ENCODE measurements around the gene C3orf49. TPM values are rescaled to one million over a fixed set of nuclear protein-coding genes. Genes with fewer than 3 reads are reported as not detected.

The C3orf49 gene
- total RNA-seq, 2 experiments from 2014 or later: not detected

DNA sequence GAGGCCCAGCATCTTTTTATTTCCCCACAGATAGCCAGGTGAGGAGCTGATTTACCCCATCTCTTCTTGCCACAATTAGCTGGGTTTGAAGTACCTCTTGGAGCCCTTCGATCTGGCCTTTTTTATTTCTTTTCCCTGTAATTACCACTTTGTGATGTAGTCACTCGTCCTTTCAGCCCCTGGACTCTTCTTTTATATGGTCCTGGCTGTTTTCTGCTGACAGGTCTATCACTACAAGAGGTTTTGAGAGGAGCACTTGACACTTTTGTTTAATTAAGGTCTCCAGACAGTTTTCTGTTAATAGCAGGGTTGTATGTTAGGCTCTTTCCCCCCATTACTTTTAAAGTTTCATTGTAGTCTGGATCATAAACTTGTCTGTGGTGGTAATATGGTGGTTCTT, 56.4 kb downstream of the C3orf49 start:
- Mint-ChIP-seq H3K36me3 (ENCODE audit: low read depth) (peaks cover 21% of the 10 kb centered on the region), H3K4me3 (no peak overlapping the region), H3K27ac (no peak overlapping the region), H3K4me1 (peaks cover 42% of the 10 kb centered on the region), H3K9me3 (no peaks in the 10 kb centered on the region), H3K27me3 (no peaks in the 10 kb centered on the region)
- ChIA-PET POLR2A (no interaction called here), CTCF (no interaction called here)
- no peak for DNase-seq

DNA sequence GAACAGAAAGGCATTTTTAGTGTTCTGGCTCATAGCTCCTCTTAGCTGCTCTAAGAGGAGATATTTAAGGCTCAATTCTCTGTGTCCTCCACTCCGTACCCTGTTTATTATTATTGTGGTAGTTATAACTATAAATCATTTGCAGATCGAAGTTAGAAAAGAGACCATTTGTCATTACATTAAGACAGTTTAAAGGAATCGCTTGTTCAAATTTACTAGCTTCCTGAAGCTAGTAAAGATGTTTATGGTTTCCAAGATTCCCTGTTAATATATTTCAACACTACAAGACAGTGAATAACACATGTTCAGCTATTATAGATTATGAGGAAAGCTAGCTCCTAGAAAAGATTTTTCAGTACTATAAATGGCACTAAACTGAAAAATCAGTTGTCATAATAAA, 57.2 kb downstream of the C3orf49 start:
- no peak for DNase-seq
- no peaks in the 10 kb centered on the region for H3K9me3 Mint-ChIP-seq
- no peak overlapping the region for H3K27ac Mint-ChIP-seq
- H3K36me3 Mint-ChIP-seq (ENCODE audit: low read depth): peaks cover 19% of the 10 kb centered on the region
- ChIA-PET POLR2A (interaction anchor here (1.2 kb wide), 1 partner anchor 12 kb away, joined by 7 read pairs; the partner anchor contains the start of genes ATXN7 and THOC7), CTCF (no interaction called here)
- H3K27me3 Mint-ChIP-seq: no peaks in the 10 kb centered on the region
- H3K4me3 Mint-ChIP-seq: no peak overlapping the region
- H3K4me1 Mint-ChIP-seq: peaks cover 43% of the 10 kb centered on the region

DNA sequence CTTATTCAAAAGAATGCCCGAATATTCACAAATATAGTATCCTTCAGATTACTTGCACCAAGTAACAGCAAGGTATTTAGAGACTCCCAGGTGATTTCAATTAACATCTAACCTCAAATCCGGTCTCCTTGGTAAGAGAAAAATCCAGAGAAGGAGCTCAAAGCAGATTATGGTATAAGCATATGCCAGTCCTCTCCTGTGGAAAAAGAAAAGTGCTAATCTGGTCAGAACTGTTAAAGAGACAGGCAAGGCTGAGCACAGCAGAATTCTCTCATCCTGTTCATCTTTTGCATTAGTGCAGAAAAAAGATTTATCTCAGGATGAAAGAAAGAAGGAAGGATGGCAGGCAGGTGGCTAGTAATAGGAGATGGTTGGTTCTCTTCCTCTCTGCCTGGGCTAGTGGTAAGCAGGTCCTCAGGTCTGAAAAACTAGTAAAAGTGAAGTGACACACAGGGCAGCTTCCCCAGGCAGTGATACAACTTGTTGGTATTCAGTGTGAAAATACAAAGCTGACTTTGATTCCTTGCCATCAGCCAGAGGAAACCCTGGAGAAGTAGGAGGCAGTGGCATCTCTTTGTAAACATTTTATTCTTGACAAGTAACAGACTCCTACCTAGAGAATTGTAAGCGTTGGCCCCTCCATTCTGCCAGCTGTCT, 58.8 kb downstream of the C3orf49 start:
- Mint-ChIP-seq H3K36me3 (ENCODE audit: low read depth) (peaks cover 21% of the 10 kb centered on the region), H3K4me1 (peaks cover 37% of the 10 kb centered on the region), H3K4me3 (no peak overlapping the region), H3K27ac (no peak overlapping the region), H3K9me3 (no peaks in the 10 kb centered on the region), H3K27me3 (no peaks in the 10 kb centered on the region)
- CTCF ChIA-PET: no interaction called here
- POLR2A ChIA-PET: interaction anchor here (0.8 to 0.9 kb wide), 2 partner anchors 10 to 32 kb away, joined by 3 read pairs; no protein-coding TSS in a partner anchor
- no peak for DNase-seq

DNA sequence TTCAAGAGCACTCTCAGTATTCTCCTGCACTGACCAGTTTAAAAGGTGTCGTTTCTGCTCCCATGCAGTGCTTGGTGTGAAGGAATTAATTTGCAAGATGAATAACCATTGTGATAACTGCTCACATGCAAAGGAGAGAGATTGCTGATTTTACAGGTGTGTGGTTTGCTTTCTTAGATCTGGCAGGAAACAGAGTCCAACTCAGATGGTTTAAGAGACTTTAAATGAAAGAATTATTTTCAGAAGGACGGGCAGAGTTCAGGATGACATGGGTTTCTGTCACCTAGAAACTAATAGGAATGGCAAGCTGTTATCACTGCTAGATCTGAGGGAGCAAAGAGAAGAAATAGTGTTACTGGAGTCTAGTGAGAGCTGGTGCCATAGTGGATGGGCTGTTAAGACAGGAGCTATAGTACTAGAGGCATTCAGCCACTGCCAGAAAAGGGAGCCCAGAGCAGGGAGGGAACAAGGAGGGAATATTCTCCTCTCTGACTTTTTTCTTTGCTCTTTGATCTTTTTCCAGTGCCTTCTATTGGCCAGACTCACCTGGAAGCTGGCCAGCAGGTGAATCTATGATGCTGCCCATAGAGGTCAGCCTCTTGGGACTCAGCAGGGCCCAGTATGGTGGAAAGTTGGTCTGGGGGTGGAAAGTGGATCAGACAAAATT, 59.4 kb downstream of the C3orf49 start:
- Mint-ChIP-seq H3K36me3 (ENCODE audit: low read depth) (peaks cover 21% of the 10 kb centered on the region), H3K4me1 (peaks cover 37% of the 10 kb centered on the region), H3K27ac (peak overlapping the region; percentile 3), H3K9me3 (no peaks in the 10 kb centered on the region), H3K4me3 (no peak overlapping the region), H3K27me3 (no peaks in the 10 kb centered on the region)
- ChIA-PET POLR2A (interaction anchor here (0.8 to 0.9 kb wide), 2 partner anchors 10 to 31 kb away, joined by 3 read pairs; no protein-coding TSS in a partner anchor), CTCF (no interaction called here)
- no peak for DNase-seq

DNA sequence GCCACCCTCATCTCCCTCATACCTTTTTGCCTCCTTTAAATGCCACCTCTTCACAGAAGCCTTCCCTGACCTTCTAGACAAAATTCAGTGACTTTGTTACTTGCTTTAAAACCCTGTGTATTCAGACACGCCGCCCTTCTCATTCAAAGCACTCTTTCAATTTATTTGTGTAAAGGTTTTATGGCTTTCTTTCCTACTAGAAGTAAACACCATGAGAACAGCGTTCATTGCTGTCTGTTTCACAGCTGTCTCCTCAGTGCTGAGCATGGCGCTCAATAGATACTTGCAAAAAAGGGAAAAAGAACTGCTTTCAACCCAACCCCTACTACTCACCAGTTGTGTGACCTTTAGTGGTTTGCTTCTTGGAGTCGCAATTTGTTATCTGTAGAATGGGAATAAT, 61.6 kb downstream of the C3orf49 start:
- Mint-ChIP-seq H3K4me1 (peaks cover 37% of the 10 kb centered on the region), H3K27me3 (no peaks in the 10 kb centered on the region), H3K4me3 (no peak overlapping the region), H3K36me3 (ENCODE audit: low read depth) (peaks cover 24% of the 10 kb centered on the region), H3K27ac (no peak overlapping the region), H3K9me3 (no peaks in the 10 kb centered on the region)
- DNase-seq: no peak
- ChIA-PET POLR2A (no interaction called here), CTCF (no interaction called here)

DNA sequence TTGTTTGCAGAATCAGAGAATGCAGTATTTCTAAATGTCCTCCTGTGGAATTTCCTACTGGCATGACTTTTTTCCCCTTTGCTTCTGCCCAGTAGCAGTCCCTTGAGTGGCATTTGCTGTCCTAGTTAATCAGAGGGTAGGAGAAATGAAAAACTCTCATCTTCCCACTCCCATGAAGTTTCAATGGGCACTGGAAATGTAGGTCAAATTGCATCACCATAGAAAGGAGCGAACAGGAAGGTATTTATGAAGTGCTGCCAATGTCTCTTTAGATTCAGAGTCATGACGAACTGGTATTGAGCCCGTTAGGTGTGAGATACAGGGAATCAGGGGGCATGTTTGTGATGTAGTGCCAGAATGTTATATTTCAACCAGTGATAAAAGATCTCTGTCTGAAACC, 67.8 kb downstream of the C3orf49 start:
- Mint-ChIP-seq H3K4me1 (peaks cover 19% of the 10 kb centered on the region), H3K36me3 (ENCODE audit: low read depth) (peaks cover 24% of the 10 kb centered on the region), H3K4me3 (no peak overlapping the region), H3K9me3 (no peaks in the 10 kb centered on the region), H3K27ac (no peak overlapping the region), H3K27me3 (no peaks in the 10 kb centered on the region)
- ChIA-PET POLR2A (interaction anchor here (0.5 kb wide), 1 partner anchor 11 kb away, joined by 3 read pairs; no protein-coding TSS in a partner anchor), CTCF (no interaction called here)
- no peak for DNase-seq

DNA sequence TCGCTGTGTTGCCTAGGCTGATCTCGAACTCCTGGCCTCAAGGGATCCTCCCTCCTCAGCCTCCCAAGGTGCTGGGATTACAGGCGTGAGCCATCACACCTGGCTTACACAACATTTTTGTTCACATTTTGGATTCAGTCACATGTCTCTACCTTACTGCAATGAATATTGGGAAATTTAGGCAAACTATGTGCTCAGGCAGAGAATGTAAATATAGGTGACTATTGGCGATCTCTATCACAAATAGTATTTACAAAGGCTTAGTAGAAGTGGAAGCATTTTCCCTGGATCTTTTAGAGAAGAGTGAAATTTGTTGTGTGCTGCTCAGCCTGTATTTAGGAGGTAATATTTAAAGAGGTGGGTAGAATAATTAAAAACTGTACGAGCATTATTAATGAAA, 72.4 kb downstream of the C3orf49 start:
- H3K4me3 Mint-ChIP-seq: no peak overlapping the region
- no peaks in the 10 kb centered on the region for H3K9me3 Mint-ChIP-seq
- peaks cover 25% of the 10 kb centered on the region for H3K36me3 Mint-ChIP-seq (ENCODE audit: low read depth)

DNA sequence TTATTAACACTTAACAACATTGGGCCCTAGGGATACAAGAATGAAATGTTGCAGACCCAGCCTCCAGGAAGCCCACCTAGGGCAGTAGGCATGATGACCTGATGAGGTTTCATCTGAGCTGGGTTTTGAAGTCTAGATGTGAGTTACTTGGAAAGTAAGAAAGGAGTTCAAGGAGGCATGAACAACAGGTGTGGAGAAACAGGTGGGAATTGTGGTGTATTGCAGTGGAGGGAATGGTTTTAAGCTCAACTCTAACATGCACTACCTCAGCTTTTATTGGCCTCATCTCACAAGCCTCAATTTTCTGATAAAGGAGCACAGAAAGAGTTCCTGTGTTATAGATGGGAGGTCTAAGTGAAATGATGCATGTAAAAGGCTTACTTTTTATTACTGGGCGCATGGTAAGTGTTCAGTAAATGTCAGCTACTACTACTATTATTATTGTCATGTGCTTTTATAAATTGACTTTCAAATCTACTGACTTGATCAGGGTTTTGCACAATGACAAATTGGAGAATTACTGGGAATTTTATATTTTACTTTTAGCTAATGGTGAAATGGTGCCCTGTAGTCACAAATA, 73.8 kb downstream of the C3orf49 start:
- Mint-ChIP-seq H3K27ac (no peak overlapping the region), H3K4me1 (peaks cover 21% of the 10 kb centered on the region), H3K27me3 (no peaks in the 10 kb centered on the region), H3K4me3 (no peak overlapping the region), H3K36me3 (ENCODE audit: low read depth) (peaks cover 29% of the 10 kb centered on the region), H3K9me3 (no peaks in the 10 kb centered on the region)
- DNase-seq: no peak
- CTCF ChIA-PET: no interaction called here
- POLR2A ChIA-PET: interaction anchor here (1.0 kb wide), 1 partner anchor 17 kb away, joined by 5 read pairs; no protein-coding TSS in a partner anchor

More for the DNA sequence above, 72.4 kb downstream of the C3orf49 start:
- Mint-ChIP-seq H3K27me3 (no peaks in the 10 kb centered on the region), H3K27ac (no peak overlapping the region), H3K4me1 (peaks cover 28% of the 10 kb centered on the region)
- ChIA-PET POLR2A (no interaction called here), CTCF (no interaction called here)
- DNase-seq: no peak

DNA sequence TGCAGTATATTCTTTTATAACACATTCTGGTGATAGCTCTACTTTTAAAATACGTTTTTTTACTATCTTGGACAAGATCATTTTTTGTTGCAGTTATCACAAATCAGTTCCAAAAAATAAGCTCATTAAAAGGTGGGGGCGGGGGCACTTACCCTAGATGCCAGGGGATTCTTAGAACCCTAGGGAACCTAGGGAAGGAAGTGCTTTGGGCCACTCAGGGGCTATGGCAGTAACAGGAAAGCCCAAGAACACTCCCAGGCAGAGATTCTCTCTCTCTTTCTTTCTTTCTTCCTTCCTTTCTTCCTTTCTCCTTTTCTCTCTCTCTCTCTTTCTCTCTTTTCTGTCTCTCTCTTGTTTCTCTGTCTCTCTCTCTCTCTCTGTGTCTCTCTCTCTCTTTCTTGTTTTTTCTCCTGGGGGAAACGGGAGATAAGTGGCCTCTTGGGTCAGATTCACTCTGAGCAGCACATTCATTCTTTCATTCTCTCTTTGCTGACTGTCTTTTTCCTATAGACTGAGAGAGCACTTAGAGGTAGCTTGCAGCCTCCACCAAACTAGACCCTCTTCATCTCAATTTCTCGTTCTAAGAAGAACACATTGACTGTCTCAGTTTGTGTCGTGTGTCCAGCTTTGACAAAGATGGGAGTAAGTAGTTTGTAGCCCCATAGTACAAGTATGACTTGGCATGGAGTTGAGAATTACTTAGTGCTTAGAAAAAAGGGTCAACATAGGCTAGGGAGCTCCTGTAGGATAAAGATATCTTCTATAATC, 76.5 kb downstream of the C3orf49 start:
- H3K27ac Mint-ChIP-seq: no peak overlapping the region
- H3K4me1 Mint-ChIP-seq: peaks cover 34% of the 10 kb centered on the region
- ChIA-PET POLR2A (no interaction called here), CTCF (interaction anchor here (0.6 kb wide), 1 partner anchor 363 kb away, joined by 3 read pairs; no protein-coding TSS in a partner anchor)
- no peak overlapping the region for H3K4me3 Mint-ChIP-seq
- no peak for DNase-seq
- H3K27me3 Mint-ChIP-seq: no peaks in the 10 kb centered on the region
- peaks cover 48% of the 10 kb centered on the region for H3K36me3 Mint-ChIP-seq (ENCODE audit: low read depth)
- no peaks in the 10 kb centered on the region for H3K9me3 Mint-ChIP-seq

DNA sequence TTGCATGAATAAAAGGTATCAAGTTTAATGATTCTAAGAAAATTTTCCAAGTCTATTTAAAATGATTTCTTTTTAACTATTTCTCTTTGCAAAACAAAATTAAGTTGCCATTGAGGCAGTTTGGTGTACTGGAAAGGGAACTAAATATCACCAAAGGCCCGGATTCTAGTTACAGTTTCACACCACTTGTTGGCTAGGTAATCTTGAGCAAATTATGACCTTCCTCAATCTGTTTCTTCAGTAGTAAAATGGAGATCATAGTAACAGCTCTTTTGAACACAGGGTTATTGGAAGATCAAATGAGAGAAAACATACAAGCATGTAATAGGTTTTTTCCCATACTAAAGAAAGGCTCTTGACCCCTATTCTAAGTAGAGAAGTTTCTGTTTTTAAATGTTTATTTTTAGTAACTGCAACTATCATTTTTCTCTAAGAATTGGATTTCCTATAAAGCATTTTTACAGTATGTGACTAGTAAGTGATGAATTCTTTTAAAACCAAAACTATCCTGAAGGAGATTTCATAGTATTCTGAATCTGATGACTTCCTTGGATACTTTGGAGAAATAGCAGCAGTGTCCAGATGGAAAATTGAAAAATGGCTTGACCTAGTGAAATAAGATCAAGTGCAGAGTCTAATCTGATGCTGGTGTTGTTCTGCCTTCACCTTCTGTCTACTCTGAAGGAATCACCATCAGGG, 77.4 kb downstream of the C3orf49 start:
- Mint-ChIP-seq H3K36me3 (ENCODE audit: low read depth) (peaks cover 51% of the 10 kb centered on the region), H3K4me1 (peaks cover 37% of the 10 kb centered on the region), H3K9me3 (no peaks in the 10 kb centered on the region), H3K4me3 (no peak overlapping the region), H3K27me3 (no peaks in the 10 kb centered on the region), H3K27ac (no peak overlapping the region)
- ChIA-PET CTCF (no interaction called here), POLR2A (interaction anchor here (1.1 kb wide), 1 partner anchor 13 kb away, joined by 3 read pairs; no protein-coding TSS in a partner anchor)
- no peak for DNase-seq
